Fibroblast of lung (primary cell): ENCODE data around the gene CDKN2B-AS1. TPM values are rescaled to one million over a fixed set of nuclear protein-coding genes. Genes with fewer than 3 reads are reported as not detected.

Source experiments
- DNase-seq, 2 donors: peaks; one replicate each; pipeline versions ENCODE4 v3.0.0 to v3.0.0-alpha.2; 2010; ENCODE audit warnings: low read depth in 2 of 2
- H2AFZ ChIP-seq: 2 replicates; pipeline ENCODE4 v1.5.1; 2012; ENCODE audit warnings: low read length, control low read depth, inconsistent platforms
- H3K27ac ChIP-seq: 2 replicates; pipeline ENCODE4 v1.5.1; 2011; ENCODE audit warnings: low read length, control low read depth; ENCODE audit not compliant: insufficient read depth
- H3K27me3 ChIP-seq: 2 replicates; pipeline ENCODE4 v1.5.1; 2011; ENCODE audit warnings: mild to moderate bottlenecking, low read length; ENCODE audit not compliant: control insufficient read depth, insufficient read depth
- H3K36me3 ChIP-seq: 2 replicates; pipeline ENCODE4 v1.5.1; 2011; ENCODE audit warnings: low read length; ENCODE audit not compliant: control insufficient read depth, insufficient read depth
- H3K4me1 ChIP-seq: 2 replicates; pipeline ENCODE4 v1.5.1; 2011; ENCODE audit warnings: low read length; ENCODE audit not compliant: control insufficient read depth, insufficient read depth; ENCODE audit errors: extremely low read depth
- H3K4me2 ChIP-seq: 2 replicates; pipeline ENCODE4 v1.5.1; 2011; ENCODE audit warnings: low read length, control low read depth; ENCODE audit not compliant: insufficient read depth; ENCODE audit errors: extremely low read depth
- H3K4me3 ChIP-seq, 4 experiments: fragments of 200-600 bp in 1 of 4; sonication (generic) in 1 of 4; replicated peaks in 1 of 4; 2 replicates each; pipeline ENCODE4 v1.5.1; 2011 to 2016; ENCODE audit warnings: low read length in 4 of 4, low read depth in 3 of 4, mild to moderate bottlenecking in 3 of 4, control low read depth in 2 of 4, inconsistent platforms in 1 of 4, mixed read lengths in 1 of 4; ENCODE audit not compliant: insufficient read depth in 1 of 4; ENCODE audit errors: control extremely low read depth in 1 of 4
- H3K79me2 ChIP-seq: 2 replicates; pipeline ENCODE4 v1.5.1; 2012; ENCODE audit warnings: mild to moderate bottlenecking, low read length, inconsistent platforms; ENCODE audit not compliant: control insufficient read depth, insufficient read depth
- H3K9ac ChIP-seq: 2 replicates; pipeline ENCODE4 v1.5.1; 2011; ENCODE audit warnings: mild to moderate bottlenecking, low read length, control low read depth; ENCODE audit not compliant: insufficient read depth
- H3K9me3 ChIP-seq: 2 replicates; pipeline ENCODE4 v1.5.1; 2012; ENCODE audit warnings: low read depth, low read length; ENCODE audit not compliant: control insufficient read depth, insufficient read depth
- H4K20me1 ChIP-seq: 2 replicates; pipeline ENCODE4 v1.5.1; 2011; ENCODE audit warnings: low read length; ENCODE audit not compliant: control insufficient read depth, insufficient read depth; ENCODE audit errors: extremely low read depth
- CTCF ChIP-seq, 2 donors: IDR thresholded peaks in 1 of 2; conservative IDR thresholded peaks in 1 of 2; 1 replicate in 1 of 2; 2 replicates in 1 of 2; pipeline ENCODE4 v1.5.1; 2011 to 2012; ENCODE audit warnings: low read length in 2 of 2, control low read depth in 1 of 2, inconsistent platforms in 1 of 2, low read depth in 1 of 2, mild to moderate bottlenecking in 1 of 2
- EZH2 ChIP-seq: IDR thresholded peaks from 2 replicates; pipeline ENCODE4 v1.5.1; 2012; ENCODE audit warnings: low read length, control low read depth, mild to moderate bottlenecking; ENCODE audit errors: missing control alignments
- polyA plus RNA-seq, 2 donors: library from polyadenylated mRNA; depleted of rRNA in 1 of 2; stranded (reverse) in 1 of 2; unstranded in 1 of 2; fragments of >200 nt; gene quantifications; 2 replicates each; pipeline ENCODE4 v1.2.1, GENCODE V29; 2011 to 2012; ENCODE audit warnings: missing spikeins in 1 of 2
- total RNA-seq: library from RNA; depleted of rRNA; stranded (reverse); fragments of >200 nt; gene quantifications from 2 replicates; pipeline ENCODE4 v1.2.1, GENCODE V29; 2014

Gene CDKN2B-AS1
- total and polyA plus RNA-seq, 2 donors (not counting 1 experiment from before 2014, with no cell fraction given) = 1.1 to 7.6 TPM

- no peaks in the 10 kb centered on the region for H3K9me3 ChIP-seq
- no peaks in the 10 kb centered on the region for H4K20me1 ChIP-seq
- no peak overlapping the region for H3K9ac ChIP-seq
- H3K36me3 ChIP-seq = no peaks in the 10 kb centered on the region
- H3K79me2 ChIP-seq = no peaks in the 10 kb centered on the region
- no peak overlapping the region for H3K4me2 ChIP-seq
- no peak overlapping the region for H3K27ac ChIP-seq
- no peaks in the 10 kb centered on the region for H3K27me3 ChIP-seq
- no peak overlapping the region for H3K4me3 ChIP-seq
- H3K4me1 ChIP-seq = peaks cover 3% of the 10 kb centered on the region
- peak; percentile 45 to 90 for DNase-seq
- TF ChIP-seq EZH2 = no peak
- TF ChIP-seq CTCF (conservative IDR thresholded peaks at IDR 0.05 in 1 of 2, IDR thresholded peaks at IDR 0.05 in 1 of 2; ENCODE audit: low read depth in 1 of 2, low read length in 2 of 2) = no peak
- no peak overlapping the region for H2AFZ ChIP-seq
Measured at GRCh38 chr9:22169243-22169642, 174.7 kb downstream of the CDKN2B-AS1 start.

- Histone ChIP-seq H3K9ac (no peak overlapping the region), H3K9me3 (no peaks in the 10 kb centered on the region), H3K4me1 (peaks cover 3% of the 10 kb centered on the region), H3K4me2 (no peak overlapping the region), H3K27me3 (no peaks in the 10 kb centered on the region), H2AFZ (no peak overlapping the region), H3K79me2 (no peaks in the 10 kb centered on the region), H3K36me3 (no peaks in the 10 kb centered on the region), H3K4me3 (no peak overlapping the region), H3K27ac (no peak overlapping the region), H4K20me1 (no peaks in the 10 kb centered on the region)
- peak; percentile 74 to 94 for DNase-seq
- TF ChIP-seq EZH2 (no peak), CTCF (conservative IDR thresholded peaks at IDR 0.05 in 1 of 2, IDR thresholded peaks at IDR 0.05 in 1 of 2; ENCODE audit: low read depth in 1 of 2, low read length in 2 of 2) (no peak)
Measured at GRCh38 chr9:22169727-22170503, 175.3 kb downstream of the CDKN2B-AS1 start.

Other genes with a start within 250 kb of the CDKN2B-AS1 start
- 27.6 and 28.8 TPM in 2 replicates for gene MTAP, start 192.2 kb upstream of the CDKN2B-AS1 start, total RNA-seq
- 20.0 and 31.1 TPM in 2 replicates for gene MTAP, start 192.2 kb upstream of the CDKN2B-AS1 start, polyA plus RNA-seq
- gene CDKN2A, start 399 bp upstream of the CDKN2B-AS1 start, total RNA-seq = 10.8 and 19.2 TPM in 2 replicates
- gene CDKN2A, start 399 bp upstream of the CDKN2B-AS1 start, polyA plus RNA-seq = 23.5 and 25.3 TPM in 2 replicates
- 29.0 and 44.9 TPM in 2 replicates for gene CDKN2B, start 14.5 kb downstream of the CDKN2B-AS1 start, total RNA-seq
- gene CDKN2B, start 14.5 kb downstream of the CDKN2B-AS1 start, polyA plus RNA-seq = 13.8 and 22.6 TPM in 2 replicates